Skeletal muscle cell (primary cell): ENCODE data around the gene KDF1.
"Not testable (repeated sequence)": the region's sequence is repeated elsewhere in the genome, so short reads cannot be mapped to it uniquely, and the experiment has no call there.

Source experiments
- DNase-seq: peaks from one replicate; pipeline ENCODE4 v3.0.0-alpha.2; 2010; ENCODE audit warnings: low read depth
- H3K4me3 ChIP-seq: 2 replicates; pipeline ENCODE4 v1.5.1; 2011; ENCODE audit warnings: low read depth, mild to moderate bottlenecking, control low read depth, low read length, moderate library complexity

The KDF1 gene

DNA sequence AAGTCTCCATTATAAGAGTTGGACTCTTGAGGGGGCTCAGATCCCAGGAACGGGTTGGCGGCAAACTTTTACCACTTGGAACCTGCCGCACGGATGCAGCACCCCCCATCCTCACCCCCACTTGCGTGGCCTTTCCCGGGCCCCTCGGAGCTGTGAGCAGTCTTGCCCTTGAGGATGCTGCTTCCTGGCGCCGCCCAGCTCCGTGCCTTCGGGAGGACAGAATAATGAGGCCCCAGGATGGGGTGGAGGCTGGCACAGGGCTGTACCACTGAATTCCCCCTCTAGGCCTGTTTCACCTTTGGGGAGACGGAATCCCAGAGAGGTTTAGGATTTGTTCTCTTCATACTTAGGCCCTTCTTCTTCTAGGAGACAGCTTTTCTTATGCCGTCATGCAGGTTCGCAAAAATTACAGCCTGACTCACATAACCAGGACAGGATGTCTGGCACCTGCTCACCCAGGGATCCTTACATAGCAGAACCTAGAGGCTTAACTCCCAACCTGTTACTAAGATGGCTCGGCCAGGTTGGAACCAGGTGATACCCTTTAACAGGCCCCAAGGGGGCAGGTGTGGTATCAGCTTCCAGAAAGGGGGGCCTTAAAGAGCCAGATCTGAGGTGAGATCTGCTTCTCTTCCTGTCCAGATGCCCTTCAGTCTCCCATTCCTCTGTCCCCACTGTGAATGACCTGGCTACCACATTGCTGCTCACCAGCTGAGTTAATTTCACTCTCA lies 34.7 kb upstream of the KDF1 start:
- DNase-seq = no peak
- H3K4me3 ChIP-seq = peak overlapping the region; percentile 81

DNA sequence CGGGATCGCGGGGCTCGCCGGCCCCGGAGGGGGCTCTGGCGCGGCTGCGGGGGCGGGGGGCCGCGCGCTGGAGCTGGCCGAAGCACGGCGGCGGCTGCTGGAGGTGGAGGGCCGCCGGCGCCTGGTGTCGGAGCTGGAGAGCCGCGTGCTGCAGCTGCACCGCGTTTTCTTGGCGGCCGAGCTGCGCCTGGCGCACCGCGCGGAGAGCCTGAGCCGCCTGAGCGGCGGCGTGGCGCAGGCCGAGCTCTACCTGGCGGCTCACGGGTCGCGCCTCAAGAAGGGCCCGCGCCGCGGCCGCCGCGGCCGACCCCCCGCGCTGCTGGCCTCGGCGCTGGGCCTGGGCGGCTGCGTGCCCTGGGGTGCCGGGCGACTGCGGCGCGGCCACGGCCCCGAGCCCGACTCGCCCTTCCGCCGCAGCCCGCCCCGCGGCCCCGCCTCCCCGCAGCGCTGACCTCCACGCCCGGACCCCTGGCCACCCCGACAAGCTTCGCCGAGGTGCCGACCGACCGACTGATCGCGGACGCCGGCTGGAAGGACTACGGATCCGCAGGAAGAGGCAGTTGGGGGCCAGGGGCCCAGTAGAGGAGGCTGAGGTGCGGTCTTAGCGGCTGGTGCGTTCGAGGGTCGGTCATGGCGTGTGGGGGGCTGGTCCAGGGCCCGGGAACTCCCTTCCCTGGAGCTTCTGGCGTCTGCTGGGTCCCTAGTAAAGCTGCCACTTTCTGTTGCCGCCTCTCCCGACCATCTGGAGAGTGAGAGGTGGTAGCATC lies 33.9 kb upstream of the KDF1 start:
- no peak for DNase-seq
- peak overlapping the region; percentile 81 for H3K4me3 ChIP-seq

DNA sequence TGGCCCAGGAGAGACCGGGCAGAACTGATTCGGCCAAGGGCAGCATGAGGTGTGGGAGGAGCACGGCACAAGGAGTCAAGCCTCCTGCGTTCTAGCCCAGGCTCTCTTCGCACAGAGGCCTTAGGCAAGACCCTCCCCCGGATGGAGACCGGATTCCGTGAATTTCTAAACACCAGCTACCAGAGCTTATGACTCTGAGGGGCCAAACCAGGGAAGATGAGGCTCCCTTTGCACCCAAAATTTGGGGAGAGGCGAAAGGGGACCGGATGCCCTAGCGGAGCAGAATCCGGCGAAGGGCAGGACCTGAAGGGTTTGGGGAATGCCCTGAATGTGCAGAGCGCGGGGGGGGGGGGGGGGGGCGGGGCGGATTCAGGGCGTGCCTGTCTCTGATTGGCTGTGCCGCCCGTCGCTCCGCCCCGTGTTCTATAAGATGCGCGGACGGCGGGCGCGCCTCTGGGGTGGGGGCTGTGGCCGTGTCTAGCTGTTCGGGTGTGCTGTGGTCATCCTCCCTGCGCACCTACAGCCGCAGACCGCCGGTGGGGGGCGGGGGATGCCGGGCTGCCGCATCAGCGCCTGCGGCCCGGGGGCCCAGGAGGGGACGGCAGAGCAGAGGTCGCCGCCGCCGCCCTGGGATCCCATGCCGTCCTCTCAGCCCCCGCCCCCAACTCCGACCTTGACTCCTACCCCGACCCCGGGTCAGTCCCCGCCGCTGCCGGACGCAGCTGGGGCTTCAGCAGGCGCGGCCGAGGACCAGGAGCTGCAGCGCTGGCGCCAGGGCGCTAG lies 33.2 kb upstream of the KDF1 start, which contains the start of gene TRNP1:
Gene TRNP1 (plus strand): TSS at position 456 of the 783 bp plus-strand sequence. CDS start 95 bp downstream, at position 551.
- peak within 1 kb of the TSS; percentile 81 for H3K4me3 ChIP-seq
- DNase-seq = peak; percentile 45

DNA sequence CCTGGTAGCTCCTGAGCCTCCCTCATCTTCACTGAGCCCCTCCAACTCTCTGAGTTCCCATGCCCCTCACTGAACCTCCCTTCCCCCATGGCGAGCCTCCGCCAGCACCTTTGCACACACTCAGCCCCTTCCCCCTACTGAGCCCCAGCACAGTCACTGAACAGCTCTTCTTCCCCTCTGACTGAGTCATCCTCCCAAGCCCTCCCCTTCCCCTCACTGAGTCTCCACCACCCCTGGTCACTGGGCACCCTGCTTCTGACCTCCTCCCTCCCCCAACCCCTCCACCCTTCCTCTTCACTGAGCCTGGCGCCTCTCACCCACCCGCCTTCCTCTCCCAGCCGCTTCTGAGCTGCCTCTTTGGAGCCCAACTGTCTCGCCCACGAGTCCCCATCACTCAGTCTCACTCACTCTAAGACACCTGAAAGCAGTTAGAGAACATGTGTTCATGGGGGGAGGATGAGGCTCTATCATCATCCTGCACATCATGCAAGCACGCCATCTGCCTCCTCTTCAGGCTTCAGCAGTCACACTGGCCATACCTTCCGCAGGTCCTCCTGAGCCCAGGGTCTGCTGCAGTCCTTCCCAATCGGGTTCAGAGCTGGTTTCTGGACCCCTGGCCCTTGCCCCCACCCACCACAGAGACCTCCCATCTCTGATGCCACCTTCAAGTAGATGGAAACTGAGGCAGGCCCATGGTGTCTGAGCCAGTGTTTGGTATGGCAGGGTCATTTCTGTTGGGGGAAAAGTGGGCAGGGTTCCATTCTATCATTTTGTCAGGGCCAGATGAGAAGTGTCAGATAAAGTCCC lies 31.2 kb upstream of the KDF1 start:
- H3K4me3 ChIP-seq = no peak overlapping the region
- peak; percentile 56 for DNase-seq

DNA sequence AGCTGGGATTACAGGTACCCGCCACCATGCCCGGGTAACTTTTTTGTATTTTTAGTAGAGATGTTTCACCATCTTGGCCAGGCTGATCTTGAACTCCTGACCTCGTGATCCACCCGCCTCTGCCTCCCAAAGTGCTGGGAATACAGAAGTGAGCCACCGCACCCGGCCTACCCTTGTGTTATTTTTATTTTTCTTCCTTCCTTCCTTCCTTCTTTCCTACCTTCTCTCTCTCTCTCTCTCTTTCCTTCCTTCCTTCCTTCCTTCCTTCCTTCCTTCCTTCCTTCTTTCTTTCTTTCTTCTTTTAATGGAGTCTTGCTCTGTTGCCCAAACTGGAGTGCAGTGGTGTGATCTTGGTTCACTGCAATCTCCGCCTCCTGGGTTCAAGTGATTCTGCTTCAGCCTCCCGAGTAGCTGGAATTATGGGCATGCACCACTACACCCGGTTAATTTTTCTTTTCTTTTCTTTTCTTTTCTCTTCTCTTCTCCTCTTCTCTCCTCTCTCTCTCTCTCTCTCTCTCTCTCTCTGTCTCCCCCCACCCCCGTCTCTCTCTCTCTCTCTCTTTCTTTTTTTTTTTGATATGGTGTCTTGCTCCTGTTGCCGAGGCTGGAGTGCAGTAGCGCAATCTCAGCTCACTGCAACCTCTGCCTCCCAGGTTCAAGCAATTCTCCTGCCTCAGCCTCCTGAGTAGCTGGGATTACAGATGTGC lies 29.3 kb upstream of the KDF1 start:
- H3K4me3 ChIP-seq, DNase-seq: not testable (repeated sequence)

DNA sequence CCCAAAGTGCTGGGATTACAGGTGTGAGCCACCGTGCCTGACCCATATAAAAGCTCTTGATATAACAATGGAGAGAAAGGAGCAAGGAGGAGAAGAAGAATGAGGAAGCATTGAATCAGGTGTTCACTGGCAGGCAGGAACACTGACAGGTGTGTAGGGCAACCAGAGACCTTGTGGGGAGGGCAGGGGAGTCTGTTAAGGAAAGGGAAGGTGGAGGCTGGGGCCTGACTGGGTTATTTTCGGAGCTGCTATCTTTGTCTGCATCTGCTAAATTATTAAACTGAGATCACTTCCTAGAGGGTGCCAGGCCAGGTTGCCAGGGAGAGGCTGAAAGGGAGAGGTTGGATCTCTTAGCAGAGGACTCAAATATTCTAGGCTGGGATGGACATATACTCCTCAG lies 26.4 kb upstream of the KDF1 start:
- no peak for DNase-seq
- no peak overlapping the region for H3K4me3 ChIP-seq

DNA sequence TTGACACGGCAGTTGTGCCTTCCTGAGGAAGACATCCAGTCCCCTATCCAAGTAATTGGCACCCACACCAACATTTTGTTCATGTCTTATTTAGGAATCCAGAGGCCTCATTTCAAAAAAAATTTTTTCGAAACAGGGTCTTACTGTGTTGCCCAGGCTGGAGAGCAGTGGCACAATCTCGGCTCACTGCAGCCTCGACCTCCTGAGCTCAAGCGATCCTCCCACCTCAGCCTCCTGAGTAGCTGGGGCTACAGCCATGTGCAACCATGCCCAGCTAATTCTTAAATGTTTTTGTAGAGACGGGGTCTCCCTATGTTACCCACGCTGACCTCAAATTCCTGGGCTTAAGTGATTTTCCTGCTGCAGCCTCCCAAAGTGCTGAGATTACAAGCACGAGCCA lies 24.0 kb upstream of the KDF1 start:
- no peak for DNase-seq
- no peak overlapping the region for H3K4me3 ChIP-seq

DNA sequence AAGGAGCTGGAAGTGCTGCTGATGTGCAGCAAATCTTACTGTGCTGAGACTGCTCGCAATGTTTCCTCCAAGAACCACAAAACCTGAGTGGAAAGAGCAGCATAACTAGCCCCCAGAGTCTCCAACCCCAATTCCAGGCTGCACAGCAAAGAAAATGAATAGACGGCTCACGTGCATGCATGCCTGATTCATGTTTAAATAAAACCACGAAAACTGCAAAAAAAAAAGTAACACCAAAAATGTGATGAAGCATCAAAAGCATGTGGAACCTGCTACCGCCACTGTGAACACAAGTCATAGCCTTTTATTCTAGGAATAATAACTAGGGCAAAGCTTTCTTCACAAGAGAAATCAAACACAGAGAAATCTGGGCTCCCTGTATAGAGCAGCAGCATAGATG lies 23.6 kb upstream of the KDF1 start:
- H3K4me3 ChIP-seq = no peak overlapping the region
- no peak for DNase-seq

DNA sequence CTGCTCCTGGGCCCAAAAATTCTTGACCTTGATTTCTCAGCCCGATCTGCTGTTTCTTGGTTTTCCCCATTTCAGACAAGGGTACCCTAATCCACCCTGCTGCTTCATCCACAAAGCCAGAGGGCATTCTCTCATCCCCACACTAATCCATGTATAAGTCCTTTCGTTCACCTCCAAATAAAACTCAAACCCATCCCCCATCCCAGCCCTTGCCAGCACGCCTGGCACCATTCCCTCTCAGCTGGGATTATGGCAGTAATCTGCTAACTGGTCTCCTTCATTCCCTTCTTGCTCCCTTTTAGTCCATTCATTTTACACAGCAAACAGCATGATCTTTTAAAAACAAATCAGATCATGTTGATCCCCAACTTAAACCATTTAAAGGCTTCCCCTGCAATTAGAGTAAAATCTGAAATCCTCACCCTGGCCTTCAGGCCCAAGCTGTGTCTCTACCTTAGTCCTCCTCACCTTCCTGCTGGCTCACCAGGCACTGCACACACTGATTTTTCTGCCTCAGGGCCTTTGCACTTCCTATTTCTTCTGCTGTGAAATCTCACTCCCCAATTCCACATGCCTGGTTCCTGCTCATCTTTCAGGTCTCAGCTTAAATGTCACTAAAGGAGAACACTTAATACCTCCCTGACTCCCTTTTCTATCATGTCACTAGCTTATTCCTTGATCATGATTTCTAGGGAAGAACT lies 21.0 kb upstream of the KDF1 start:
- no peak for DNase-seq
- no peak overlapping the region for H3K4me3 ChIP-seq

DNA sequence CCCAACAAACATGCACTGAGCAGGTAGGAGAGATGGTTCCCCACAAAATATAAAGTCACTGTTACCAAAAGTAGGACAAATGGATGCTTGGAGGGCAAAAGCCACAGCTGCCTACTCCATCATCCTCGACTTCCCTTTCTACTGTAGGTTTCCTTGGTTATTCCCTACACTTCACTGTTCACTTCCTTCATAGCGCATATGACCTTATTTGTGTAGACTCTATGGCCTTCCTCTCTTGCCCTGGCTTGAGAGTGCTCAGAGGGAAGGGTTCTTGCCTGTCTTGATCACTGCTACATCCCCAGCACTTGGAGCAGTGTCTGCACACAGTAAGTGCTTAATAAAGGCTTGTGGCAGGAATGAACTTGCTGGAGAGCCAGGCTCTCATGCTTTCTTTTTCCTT lies 18.6 kb upstream of the KDF1 start:
- DNase-seq = no peak
- H3K4me3 ChIP-seq = no peak overlapping the region

DNA sequence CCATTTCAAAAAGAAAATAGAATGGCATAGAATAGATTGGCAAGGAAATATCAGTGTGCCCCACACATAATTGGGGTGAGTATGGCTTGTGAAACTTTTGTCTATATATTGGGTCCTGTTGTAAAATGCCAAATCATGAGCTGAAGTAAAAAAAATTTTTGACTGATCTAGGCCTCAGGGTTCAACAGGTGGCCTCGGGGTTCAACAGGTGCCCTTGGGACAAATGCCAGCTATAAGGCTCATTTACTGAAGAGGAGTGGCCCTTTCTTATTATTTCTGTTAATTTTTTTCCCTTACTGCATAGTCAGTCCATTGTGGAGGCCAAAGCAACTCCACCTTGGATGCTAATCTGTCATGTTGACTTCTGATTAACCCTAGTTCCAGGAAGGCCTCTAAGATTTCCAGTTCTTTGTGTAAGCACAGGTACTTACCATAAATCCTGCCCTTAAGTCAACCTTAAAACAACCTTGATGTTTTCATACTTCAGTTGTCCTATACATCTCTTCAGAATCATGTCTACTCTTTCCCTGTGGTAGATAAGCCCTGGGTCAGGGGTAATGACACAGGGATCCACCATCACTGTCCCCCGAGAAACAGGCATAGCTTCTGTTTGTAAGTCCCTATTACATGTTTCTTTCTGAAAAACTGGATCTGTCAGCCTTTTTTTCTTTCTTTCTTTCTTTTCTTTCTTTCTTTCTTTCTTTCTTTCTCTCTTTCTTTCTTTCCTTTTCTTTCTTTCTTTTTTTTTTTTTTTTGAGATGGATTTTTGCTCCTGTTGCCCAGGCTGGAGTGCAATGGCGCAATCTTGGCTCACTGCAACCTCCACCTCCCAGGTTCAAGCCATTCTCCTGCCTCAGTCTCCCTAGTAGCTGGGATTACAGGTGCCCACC lies 16.6 kb upstream of the KDF1 start:
- H3K4me3 ChIP-seq = no peak overlapping the region
- no peak for DNase-seq

DNA sequence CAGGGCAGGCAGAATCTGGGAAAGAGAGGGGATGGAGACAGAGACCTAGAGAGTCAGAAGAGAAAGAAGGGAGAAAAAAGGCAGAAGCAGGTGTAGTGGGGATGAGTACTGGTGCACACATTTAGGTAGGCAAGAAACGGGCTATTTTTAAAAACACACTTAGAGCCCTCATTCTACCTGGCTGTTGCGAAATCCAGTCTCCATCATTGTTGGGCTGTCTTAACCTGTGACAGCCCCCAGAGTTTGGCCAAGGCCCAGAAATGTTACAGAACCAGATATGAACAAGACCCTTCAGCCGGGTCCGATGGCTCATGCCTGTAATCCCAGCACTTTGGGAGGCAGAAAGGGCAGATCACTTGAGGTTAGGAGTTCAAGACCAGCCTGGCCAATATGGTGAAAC lies 12.6 kb upstream of the KDF1 start:
- no peak overlapping the region for H3K4me3 ChIP-seq
- no peak for DNase-seq

DNA sequence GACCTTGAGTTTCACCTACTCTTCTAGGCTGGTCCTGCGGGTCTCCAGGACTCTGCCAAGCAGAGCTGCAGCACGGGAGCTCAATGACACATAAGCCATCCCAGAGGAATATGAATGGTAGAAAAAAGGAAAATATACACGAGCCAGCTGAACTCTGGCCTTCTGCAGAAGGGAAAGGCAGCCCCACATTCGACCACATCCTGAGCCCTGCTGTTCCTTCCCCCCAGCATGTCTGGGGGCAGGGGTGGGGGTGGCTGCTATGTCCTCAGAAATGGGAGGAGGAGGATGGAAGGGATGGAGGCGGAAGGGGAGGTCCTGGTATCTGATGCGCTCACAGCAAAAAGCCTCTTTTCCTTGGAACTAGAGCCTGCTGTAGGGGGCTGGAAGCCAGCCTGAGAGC lies 12.1 kb upstream of the KDF1 start:
- H3K4me3 ChIP-seq = no peak overlapping the region
- DNase-seq = no peak

DNA sequence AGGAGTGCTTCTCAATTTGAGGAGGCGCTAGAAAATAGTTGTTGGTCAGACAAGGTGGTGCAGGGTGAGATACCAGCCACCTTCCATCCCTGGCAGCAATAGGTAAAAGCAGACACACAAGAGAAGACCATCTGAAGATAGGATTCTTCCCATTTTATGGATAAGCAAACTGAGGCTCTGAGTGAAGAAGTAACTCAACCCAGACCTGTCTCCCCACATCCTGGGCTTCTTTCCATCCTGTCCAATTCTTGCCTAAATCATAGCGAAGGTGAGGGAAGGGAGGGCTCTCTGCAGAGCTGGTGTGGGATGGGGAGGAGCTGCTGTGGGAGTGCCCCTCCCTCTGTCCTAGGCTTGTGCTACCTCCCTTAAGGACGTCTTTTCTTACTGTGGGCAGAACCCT lies 11.3 kb upstream of the KDF1 start:
- DNase-seq = no peak
- no peak overlapping the region for H3K4me3 ChIP-seq

DNA sequence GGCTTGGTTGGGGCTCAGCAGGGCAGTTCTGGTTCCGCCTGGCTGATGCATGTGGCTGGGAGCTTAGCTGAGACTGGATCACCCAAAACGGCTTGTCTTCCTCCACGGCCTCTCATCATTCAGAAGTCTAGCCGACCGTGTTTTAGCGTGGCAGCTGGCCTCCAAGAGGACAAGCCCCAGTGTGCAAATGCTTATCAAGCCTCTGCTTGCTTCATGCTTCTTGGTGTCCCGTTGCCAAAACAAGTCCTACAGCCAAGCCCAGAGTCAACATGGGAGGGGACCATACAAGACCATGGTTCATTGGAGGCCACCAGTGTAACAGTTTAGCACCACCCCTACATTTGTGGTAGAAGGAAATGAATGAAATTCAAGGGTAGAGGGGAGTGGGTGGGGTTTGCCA lies 10.5 kb upstream of the KDF1 start:
- H3K4me3 ChIP-seq = no peak overlapping the region
- DNase-seq = no peak

DNA sequence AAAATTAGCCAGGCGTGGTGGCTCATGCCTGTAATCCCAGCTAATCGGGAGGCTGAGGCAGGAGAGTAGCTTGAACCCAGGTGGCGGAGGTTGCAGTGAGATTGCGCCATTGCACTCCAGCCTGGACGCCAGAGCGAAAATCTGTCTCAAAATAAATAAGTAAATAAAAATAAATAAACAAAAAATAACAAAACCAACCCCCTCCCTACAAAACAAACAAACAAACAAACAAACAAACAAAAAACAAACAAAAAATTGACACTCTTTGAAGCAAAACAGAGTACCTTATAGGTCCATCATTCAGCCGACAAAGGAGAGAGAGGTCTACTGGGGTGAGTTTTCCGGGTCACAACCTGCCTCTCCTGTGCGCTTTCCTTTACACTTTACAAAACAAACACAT lies 5.4 kb upstream of the KDF1 start:
- no peak overlapping the region for H3K4me3 ChIP-seq
- DNase-seq = no peak

DNA sequence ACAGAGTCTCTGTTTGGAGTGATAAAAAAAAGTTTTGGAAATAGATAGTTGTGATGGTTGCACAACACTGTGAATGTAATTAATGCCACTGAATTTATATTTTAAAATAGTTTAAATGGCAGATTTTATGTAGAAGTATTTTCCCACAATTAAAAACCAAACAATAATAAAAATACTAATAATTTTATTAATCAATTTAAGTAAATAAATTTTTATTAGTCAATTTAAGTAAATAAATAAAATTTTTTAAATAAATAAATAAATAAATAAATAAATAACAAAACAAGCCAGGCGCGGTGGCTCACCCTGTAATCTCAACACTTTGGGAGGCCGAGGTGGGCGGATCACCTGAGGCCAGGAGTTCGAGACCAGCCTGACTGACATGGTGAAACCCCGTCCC lies 4.9 kb upstream of the KDF1 start:
- no peak overlapping the region for H3K4me3 ChIP-seq
- no peak for DNase-seq
